Fibroblast of lung (primary cell): ENCODE data around the gene CDH4.

ENCODE experiments used
- CTCF ChIP-seq, 2 donors: IDR thresholded peaks in 1 of 2; conservative IDR thresholded peaks in 1 of 2; 1 replicate in 1 of 2; 2 replicates in 1 of 2; pipeline ENCODE4 v1.5.1; 2011 to 2012; ENCODE audit warnings: low read length in 2 of 2, control low read depth in 1 of 2, inconsistent platforms in 1 of 2, low read depth in 1 of 2, mild to moderate bottlenecking in 1 of 2
- EZH2 ChIP-seq: IDR thresholded peaks from 2 replicates; pipeline ENCODE4 v1.5.1; 2012; ENCODE audit warnings: low read length, control low read depth, mild to moderate bottlenecking; ENCODE audit errors: missing control alignments

DNA sequence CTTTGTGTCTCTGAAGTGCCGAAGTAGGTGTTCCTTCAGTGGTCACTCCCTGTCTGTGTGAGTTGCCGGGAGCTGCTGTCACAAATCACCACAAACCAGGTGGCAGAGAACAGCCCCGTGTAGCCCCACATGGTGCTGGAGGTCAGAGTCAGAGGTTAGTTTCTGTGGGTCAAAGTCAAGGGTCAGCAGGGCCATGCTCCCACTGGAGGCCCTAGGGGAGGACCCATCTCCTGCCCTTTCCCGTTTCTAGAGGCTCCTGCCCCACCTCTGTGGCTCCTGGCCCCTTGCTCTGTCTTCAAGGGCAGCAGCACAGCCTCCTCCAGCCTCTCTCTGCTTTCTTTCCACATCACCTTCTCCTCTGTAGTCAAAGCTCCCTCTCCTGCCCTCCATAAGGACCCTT is 549.4 kb downstream of the CDH4 start:
- no peak for TF ChIP-seq CTCF (conservative IDR thresholded peaks at IDR 0.05 in 1 of 2, IDR thresholded peaks at IDR 0.05 in 1 of 2; ENCODE audit: low read depth in 1 of 2, low read length in 2 of 2)
- no peak for TF ChIP-seq EZH2
